MG63 (cell line): ENCODE measurements around the gene LMCD1. TPM values are rescaled to one million over a fixed set of nuclear protein-coding genes. Genes with fewer than 3 reads are reported as not detected.
A peak's percentile ranks its signal among the peaks of the same experiment; 100 is the strongest.

Source experiments
- DNase-seq: peaks from one replicate; pipeline ENCODE4 v3.0.0-alpha.2; 2020
- H3K27me3 ChIP-seq: fragments of 250-450 bp; sonication (Bioruptor Pico); 2 replicates; pipeline ENCODE4 v1.5.1; 2020; ENCODE audit warnings: mild to moderate bottlenecking, moderate library complexity
- H3K36me3 ChIP-seq: fragments of 250-450 bp; sonication (Bioruptor Pico); 2 replicates; pipeline ENCODE4 v1.5.1; 2020; ENCODE audit warnings: mild to moderate bottlenecking, moderate library complexity
- H3K4me3 ChIP-seq: fragments of 250-450 bp; sonication (Bioruptor Pico); 2 replicates; pipeline ENCODE4 v1.5.1; 2020; ENCODE audit warnings: mild to moderate bottlenecking, moderate library complexity
- H3K9me3 ChIP-seq: fragments of 250-450 bp; sonication (Bioruptor Pico); 2 replicates; pipeline ENCODE4 v1.5.1; 2020; ENCODE audit warnings: mild to moderate bottlenecking, moderate library complexity
- total RNA-seq: library from RNA; depleted of rRNA; stranded (reverse); fragments of >200 nt; shearing (Covaris generic); gene quantifications from 2 replicates; pipeline ENCODE4 v1.2.3, GENCODE V29; 2014; ENCODE audit warnings: low replicate concordance

LMCD1 gene
- total RNA-seq, 1 experiment from 2014 or later: 3.4 TPM

DNA sequence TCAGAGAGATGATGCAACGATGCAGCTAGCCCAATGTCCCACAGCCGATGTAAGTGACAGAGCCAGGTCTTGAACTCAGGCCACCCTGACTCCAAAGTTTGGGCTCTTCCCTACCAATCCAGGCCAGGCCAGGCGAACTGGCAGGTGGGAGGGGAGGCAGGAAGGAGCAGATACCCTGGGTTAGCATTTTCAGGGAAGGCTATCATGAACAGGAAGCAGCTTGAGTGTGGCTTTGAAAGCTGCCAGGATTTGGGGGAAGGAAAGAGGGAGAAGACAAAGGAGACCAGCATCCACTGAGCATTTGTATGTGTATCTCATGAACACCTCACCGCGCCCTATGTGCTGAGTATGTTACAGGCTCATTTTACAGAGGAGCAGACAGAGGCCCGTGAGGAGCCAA lies 38.8 kb downstream of the LMCD1 start:
- no peak overlapping the region for H3K4me3 ChIP-seq
- no peaks in the 10 kb centered on the region for H3K36me3 ChIP-seq
- DNase-seq: no peak
- H3K27me3 ChIP-seq: no peaks in the 10 kb centered on the region
- H3K9me3 ChIP-seq: no peaks in the 10 kb centered on the region

DNA sequence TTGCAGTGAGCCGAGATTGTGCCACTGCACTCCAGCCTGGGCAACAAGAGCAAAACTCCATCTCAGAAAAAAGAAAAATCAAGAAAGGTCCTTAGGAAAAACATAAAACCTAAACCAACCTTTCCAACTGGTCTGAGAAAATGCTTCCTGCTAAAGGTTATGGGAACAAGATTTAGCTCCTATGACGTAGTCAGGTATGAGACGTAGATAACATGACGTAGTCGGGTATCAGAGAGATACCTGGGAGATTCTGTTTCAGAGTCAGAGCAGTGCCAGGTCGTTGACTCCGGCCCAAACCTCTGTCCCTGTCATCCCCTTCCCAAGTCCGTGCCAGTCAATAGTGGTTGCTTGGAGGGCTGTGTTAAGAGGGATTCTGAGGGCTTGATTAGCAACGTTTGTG lies 39.9 kb downstream of the LMCD1 start:
- Histone ChIP-seq H3K27me3 (no peaks in the 10 kb centered on the region), H3K9me3 (no peaks in the 10 kb centered on the region), H3K4me3 (no peak overlapping the region), H3K36me3 (no peaks in the 10 kb centered on the region)
- no peak for DNase-seq

DNA sequence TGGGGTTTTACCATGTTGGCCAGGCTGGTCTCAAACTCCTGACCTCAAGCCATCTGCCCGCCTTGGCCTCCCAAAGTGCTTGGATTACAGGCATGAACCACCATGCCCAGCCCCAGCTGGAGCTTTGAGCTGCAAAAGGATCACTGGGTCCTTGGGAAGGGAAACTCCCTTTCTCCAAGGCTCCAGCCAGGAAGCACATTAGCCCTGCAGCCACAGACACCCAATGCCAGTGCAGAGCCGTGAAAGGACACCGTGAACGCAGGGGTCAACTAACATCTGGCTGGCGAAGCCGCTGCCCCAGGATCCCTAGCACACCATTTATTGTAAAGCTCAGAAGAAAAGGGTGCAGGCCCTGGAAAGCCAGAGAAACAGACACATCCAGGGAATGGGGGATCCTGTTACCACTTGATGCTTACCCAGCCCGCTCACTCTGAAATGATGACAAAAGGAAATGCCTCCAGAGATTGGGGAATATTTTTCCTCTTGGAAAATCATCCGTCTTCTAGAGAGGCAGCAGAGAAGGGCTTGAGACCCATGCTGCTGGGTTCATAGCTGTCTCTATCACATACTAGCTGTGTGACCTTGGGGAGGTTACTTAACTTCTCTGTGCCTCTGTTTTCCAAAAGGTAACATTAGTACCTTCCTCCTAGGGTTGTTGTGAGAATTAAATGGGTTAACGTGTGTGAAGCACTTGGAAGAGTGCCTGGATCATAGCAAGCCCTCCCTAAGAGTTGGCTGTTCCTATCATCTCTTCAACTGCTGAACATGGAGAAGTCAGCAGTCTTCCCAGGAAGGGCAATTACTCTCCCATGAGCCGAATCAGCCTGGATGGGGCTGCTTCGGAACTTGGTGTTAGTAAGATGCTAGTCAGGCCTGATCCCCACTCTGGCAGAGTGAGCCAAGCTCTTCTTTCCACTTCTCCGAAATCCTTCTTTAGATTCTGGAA lies 40.8 kb downstream of the LMCD1 start:
- no peaks in the 10 kb centered on the region for H3K27me3 ChIP-seq
- no peak for DNase-seq
- no peaks in the 10 kb centered on the region for H3K36me3 ChIP-seq
- H3K4me3 ChIP-seq: no peak overlapping the region
- no peaks in the 10 kb centered on the region for H3K9me3 ChIP-seq

DNA sequence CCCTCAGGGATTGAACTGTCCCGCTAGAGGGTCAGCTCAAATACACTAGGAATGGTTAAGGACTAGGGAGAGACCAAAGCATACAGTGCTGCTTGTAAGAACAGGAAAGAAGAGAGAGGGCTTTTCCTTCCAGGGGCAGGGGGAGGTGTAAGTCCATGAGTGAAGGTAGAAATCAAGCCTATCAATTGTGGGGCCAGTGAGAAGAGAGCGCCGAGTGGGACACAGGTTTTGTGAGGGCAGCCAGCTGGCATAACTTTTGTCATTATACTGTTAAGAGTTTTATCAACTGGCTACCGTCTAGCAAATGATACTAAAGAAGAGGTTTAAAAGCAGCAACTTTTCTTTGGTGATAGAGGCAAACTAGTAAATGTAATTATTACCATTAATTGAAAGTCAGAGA lies 45.0 kb downstream of the LMCD1 start:
- no peak overlapping the region for H3K4me3 ChIP-seq
- no peaks in the 10 kb centered on the region for H3K27me3 ChIP-seq
- no peak for DNase-seq
- no peaks in the 10 kb centered on the region for H3K9me3 ChIP-seq
- no peaks in the 10 kb centered on the region for H3K36me3 ChIP-seq

DNA sequence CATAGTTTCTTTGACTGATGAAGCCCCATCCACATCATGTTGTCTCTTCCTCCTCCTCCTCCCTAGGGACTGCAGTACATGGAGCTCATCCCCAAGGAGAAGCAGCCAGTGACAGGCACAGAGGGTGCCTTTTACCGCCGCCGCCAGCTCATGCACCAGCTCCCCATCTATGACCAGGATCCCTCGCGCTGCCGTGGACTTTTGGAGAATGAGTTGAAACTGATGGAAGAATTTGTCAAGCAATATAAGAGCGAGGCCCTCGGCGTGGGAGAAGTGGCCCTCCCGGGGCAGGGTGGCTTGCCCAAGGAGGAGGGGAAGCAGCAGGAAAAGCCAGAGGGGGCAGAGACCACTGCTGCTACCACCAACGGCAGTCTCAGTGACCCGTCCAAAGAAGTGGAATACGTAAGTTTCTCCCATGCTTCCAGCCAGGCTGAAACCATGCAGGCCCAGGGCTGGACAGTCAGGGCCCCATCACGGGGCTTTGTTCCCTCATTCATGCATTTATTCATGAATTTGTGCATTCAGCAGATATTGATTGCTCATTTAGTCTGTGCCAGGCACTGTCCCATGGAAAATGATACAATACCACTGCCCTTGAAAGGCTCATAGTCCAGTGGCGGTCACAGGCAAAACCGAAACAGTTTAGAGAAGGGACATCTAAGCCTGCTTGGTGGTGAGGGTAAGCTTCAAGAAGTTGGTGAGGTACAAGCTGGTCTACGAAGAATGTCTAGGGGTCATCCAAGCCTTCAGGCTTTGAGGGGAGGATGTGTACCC lies 47.1 kb downstream of the LMCD1 start:
- Histone ChIP-seq H3K27me3 (no peaks in the 10 kb centered on the region), H3K36me3 (no peaks in the 10 kb centered on the region), H3K9me3 (no peaks in the 10 kb centered on the region), H3K4me3 (no peak overlapping the region)
- DNase-seq: no peak

DNA sequence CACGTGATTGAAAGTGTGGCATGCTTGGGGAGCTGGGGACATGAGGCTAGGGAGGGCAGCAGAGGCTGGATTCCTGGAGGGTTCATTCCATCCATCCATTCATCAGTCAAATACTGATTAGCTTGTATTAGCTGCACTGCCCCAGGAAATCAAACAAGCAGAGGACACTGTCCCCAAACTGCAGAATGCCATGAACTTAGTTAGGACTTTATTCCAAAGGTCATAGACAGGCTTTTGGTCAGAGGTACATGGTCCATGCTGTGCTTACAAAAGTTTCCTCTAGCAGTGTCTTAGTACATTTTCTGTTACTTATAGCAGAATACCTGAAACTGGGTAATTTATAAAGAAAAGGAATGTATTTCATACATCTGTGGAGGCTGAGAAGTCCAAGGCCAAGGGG lies 47.7 kb downstream of the LMCD1 start:
- no peak overlapping the region for H3K4me3 ChIP-seq
- H3K9me3 ChIP-seq: no peaks in the 10 kb centered on the region
- DNase-seq: no peak
- H3K36me3 ChIP-seq: no peaks in the 10 kb centered on the region
- H3K27me3 ChIP-seq: no peaks in the 10 kb centered on the region

DNA sequence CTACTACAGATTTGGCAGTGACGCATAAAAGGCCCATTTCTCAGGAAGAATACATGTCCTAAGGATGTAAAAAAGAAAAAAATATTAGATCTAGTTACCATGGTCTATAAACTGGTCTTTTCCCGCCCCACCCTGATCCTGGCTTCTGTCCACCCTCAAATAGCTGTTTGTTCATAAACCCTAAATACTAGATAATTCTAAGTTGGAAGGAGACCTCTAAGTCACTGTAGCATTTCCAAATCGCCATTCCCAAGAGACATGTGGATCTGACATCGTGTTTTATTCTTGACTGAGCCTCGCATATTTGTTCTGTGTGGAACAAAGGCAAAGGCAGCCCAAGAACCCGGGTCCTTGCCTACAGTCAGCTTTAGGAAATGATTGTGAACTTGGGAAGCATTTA lies 49.0 kb downstream of the LMCD1 start:
- no peaks in the 10 kb centered on the region for H3K9me3 ChIP-seq
- no peaks in the 10 kb centered on the region for H3K36me3 ChIP-seq
- DNase-seq: no peak
- no peak overlapping the region for H3K4me3 ChIP-seq
- no peaks in the 10 kb centered on the region for H3K27me3 ChIP-seq

DNA sequence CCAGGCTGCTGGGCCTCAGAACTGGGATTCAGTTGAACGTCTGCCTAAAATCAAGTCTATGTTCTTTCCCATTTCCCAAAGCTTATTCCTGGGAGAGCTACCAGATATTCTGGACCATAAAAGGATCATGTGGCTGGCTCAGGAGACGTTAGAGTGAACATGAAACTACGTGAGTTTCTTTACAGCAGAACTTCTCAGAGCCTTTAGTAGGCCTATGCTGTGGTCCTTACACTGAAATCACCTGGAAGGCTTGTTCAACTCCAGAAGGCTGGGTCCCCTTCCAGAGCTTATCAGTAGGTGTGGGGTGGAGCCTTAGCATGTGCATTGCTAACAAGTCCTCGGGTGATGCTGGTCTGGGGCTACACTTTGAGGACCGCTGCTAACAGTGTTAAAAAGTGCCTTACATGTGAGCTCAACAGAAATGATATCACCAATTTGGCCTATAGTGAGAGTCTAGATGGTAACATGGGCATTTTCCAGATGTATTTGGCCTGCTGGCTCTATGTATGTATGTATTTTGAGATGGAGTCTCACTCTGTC lies 50.7 kb downstream of the LMCD1 start:
- no peaks in the 10 kb centered on the region for H3K9me3 ChIP-seq
- no peak overlapping the region for H3K4me3 ChIP-seq
- no peaks in the 10 kb centered on the region for H3K27me3 ChIP-seq
- DNase-seq: no peak
- H3K36me3 ChIP-seq: no peaks in the 10 kb centered on the region

DNA sequence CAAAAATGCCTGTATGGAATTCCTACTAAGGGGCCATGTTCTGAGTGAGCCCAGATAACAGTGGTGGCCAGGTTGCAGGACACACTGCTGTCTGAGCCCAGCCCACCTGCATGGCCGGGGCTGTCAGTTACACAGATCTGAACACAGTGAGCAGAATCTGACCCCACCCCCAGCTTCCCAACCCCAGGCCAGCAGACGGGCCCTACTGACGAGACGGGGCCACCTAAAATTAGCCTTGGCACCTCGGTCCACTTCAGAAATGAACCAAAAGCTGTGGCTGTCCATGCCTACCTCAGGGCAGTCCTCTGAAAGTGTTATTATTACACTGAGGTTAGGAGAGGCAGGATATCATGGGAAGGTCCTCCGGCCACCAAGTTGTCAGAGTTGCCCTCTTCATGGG lies 51.8 kb downstream of the LMCD1 start:
- Histone ChIP-seq H3K4me3 (no peak overlapping the region), H3K9me3 (no peaks in the 10 kb centered on the region), H3K27me3 (no peaks in the 10 kb centered on the region), H3K36me3 (no peaks in the 10 kb centered on the region)
- no peak for DNase-seq

DNA sequence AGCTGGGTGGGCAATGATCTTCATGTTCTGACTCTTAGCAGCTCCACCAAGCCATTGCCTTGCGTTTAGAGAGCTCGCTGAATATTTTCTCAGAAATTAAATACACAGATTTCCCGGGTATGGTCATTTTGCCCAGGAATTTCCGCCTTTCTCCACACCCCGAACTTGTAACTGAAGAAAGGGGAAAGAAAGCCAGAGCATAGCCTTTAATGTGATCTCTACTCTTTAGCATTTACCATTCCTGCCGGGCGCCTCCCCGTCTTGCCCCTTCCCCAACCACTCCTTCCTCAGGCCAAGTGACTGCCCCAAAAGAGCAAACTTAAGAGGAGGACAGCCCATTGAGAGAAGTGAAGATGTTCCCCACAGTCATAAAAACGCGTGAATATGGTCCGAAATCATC lies 53.1 kb downstream of the LMCD1 start:
- no peaks in the 10 kb centered on the region for H3K36me3 ChIP-seq
- H3K27me3 ChIP-seq: no peaks in the 10 kb centered on the region
- DNase-seq: no peak
- no peak overlapping the region for H3K4me3 ChIP-seq
- H3K9me3 ChIP-seq: no peaks in the 10 kb centered on the region

DNA sequence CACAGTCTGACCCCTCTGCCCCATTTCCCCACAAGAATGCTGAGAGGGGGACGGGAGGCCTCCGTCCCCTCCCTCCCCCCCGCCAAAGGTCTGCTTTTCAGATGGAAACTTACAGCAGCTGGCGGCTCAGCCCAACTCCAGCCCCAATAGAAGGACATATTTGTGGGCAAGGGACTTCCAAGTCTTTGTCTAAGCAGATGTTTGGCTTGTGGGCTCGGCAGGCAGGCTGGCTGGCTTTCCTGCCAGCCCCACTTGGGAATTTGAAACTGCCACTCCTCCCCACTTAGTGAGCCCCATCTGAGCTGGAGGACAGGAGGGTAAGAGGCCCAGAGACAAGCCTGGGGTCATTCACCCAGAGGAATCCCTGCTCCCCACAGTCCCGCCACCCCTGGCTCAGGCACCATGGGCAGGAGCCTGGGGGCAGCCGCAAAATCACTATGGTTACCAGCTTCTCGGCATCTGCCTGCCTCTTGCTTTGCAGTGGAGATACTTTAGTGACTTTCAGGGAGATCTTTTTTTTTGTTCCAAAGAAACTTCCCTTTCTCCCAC lies 53.6 kb downstream of the LMCD1 start:
- DNase-seq: peak; percentile 5
- Histone ChIP-seq H3K9me3 (no peaks in the 10 kb centered on the region), H3K27me3 (no peaks in the 10 kb centered on the region), H3K4me3 (no peak overlapping the region), H3K36me3 (no peaks in the 10 kb centered on the region)

DNA sequence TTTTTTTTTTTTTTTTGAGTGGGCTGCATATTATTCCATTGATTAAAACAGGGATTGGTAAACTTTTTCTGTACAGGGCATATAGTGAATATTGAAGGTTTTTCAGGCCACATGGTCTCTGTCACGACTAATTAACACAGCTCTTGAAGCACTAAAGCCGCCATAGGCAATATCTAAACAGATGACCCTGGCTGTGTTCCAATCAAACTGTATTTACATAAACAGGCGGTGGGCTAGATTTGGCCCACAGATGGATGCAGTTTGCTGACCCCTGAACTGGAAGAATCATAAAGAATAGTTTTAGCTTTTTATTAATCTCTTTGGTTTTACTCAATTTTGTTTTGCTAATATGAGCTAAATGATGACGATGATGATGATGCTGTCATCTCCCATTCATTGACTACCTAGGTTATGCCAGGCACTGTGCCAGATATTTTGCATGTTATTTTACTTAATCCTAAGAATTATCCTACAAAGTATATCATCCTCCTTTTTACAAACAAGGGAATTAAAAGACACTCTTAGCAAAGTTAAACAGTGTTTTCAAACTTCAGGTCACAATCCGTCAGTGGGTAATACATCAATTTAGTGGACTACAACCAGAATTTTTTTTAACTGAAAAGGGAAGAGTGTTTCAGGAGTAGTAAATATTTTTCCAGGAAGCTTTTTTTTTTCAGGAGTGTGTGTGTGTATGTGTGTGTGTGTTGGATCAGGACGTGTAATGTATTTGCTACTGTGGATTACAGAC lies 54.3 kb downstream of the LMCD1 start:
- no peak for DNase-seq
- Histone ChIP-seq H3K9me3 (no peaks in the 10 kb centered on the region), H3K36me3 (no peaks in the 10 kb centered on the region), H3K4me3 (no peak overlapping the region), H3K27me3 (no peaks in the 10 kb centered on the region)

DNA sequence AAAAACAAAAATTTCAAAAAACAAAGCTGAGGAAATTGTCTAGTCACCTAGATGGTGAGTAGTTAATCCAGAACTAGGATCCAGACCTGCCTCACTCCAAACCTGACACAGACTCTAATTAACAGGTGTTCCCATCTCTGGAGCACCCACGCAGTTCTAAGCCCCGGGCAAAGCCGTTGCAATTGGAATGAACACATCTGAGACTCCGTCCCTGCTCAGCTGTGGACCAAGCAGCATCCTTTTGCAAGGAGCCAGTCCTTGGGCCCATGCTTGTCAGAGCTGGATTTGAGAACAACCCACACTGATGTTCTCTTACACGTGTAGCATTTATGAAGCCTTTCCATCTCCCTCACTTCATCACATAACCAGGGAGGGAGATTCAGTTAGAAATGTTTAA lies 54.8 kb downstream of the LMCD1 start:
- Histone ChIP-seq H3K9me3 (no peaks in the 10 kb centered on the region), H3K36me3 (no peaks in the 10 kb centered on the region), H3K27me3 (no peaks in the 10 kb centered on the region), H3K4me3 (no peak overlapping the region)
- no peak for DNase-seq

DNA sequence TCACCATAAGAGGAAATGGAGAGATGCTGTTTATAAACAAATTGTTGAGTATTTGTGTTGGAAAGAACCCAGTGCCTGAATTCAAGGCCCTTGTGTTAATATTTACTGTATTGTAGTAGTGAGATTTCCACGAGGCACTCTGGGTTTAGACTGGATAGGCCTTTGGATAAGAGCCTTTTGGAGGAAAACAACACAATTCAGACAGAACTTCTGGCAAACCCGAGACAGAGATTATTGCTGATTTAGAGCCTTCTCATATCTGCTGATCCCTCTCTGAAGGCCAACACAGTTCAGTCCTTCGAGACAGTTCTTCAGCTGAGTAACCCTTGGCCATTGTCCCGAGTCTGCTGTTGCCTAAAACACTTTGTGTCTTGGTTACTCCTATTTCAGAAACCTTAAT lies 55.7 kb downstream of the LMCD1 start:
- Histone ChIP-seq H3K9me3 (no peaks in the 10 kb centered on the region), H3K4me3 (no peak overlapping the region), H3K36me3 (no peaks in the 10 kb centered on the region), H3K27me3 (no peaks in the 10 kb centered on the region)
- no peak for DNase-seq

DNA sequence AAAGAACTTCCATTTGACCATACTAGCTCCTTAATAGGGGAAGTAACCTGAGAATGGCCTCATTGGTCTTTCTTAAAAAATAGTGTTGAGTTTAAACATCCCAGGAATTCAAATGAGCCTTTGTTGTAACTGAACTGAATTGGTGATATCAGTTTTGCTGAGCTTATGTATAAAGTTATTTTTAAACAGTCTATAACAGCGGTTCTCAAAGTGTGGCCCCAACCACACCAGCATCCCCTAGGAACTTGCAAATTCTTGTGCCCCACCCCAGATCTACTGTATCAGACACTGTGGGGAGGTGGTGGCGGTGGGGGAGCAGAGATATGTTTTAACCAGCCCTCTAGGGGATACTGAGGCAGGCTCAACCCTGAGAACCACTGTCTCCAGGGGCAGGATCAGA lies 57.0 kb downstream of the LMCD1 start:
- no peak for DNase-seq
- no peak overlapping the region for H3K4me3 ChIP-seq

DNA sequence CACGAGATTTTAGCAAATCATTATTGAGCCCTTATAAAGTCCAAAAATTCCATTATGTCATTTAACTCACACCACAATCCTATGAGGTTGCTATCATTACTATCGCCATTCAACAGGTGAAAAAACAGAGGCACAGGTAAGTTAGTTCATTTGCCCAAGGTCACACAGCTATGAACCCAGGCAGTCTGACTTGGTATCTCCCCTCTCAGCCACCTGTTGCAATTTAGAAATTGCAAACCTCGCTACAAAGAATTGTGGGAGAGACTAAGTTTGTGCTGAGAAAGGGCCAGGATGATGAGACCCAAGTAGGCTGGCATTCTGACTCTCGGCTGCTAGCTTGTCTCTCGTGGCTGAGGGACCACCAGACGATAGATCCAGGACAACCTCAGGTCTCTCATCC lies 57.7 kb downstream of the LMCD1 start:
- no peaks in the 10 kb centered on the region for H3K36me3 ChIP-seq
- no peaks in the 10 kb centered on the region for H3K27me3 ChIP-seq
- no peak for DNase-seq
- no peak overlapping the region for H3K4me3 ChIP-seq
- H3K9me3 ChIP-seq: no peaks in the 10 kb centered on the region

More for the DNA sequence above, 57.0 kb downstream of the LMCD1 start:
- H3K9me3 ChIP-seq: no peaks in the 10 kb centered on the region
- H3K36me3 ChIP-seq: no peaks in the 10 kb centered on the region
- H3K27me3 ChIP-seq: no peaks in the 10 kb centered on the region
